Calu3 (cell line): ENCODE data around the gene METTL21C. TPM values are rescaled to one million over a fixed set of nuclear protein-coding genes. Genes with fewer than 3 reads are reported as not detected.

Experiments used
- BruUV-seq: library from RNA; stranded (reverse); fragments of 400-500 nt; replicated peaks from 2 replicates; lab custom pipeline; 2021; lab: Mats Ljungman, UMichigan
- CTCF ChIA-PET: fragments of 300-600 bp; sonication (Branson Sonifier 250); formaldehyde crosslinking; loops from one replicate; lab custom pipeline; 2022; ENCODE audit warnings: antibody characterized with exemption; lab: Charles Lee
- DNase-seq: peaks from one replicate; pipeline ENCODE4 v3.0.0; 2022
- H3K27ac Mint-ChIP-seq: one replicate; pipeline ENCODE4 v1.8.0; 2022; ENCODE audit warnings: mixed read lengths; ENCODE audit not compliant: unreplicated experiment
- H3K27me3 Mint-ChIP-seq: one replicate; pipeline ENCODE4 v1.8.0; 2022; ENCODE audit warnings: mixed read lengths; ENCODE audit not compliant: unreplicated experiment
- H3K36me3 Mint-ChIP-seq: one replicate; pipeline ENCODE4 v1.8.0; 2022; ENCODE audit warnings: mild to moderate bottlenecking, moderate library complexity, mixed read lengths; ENCODE audit not compliant: insufficient read depth, unreplicated experiment
- H3K4me1 Mint-ChIP-seq: one replicate; pipeline ENCODE4 v1.8.0; 2022; ENCODE audit warnings: mild to moderate bottlenecking, low read depth, mixed read lengths; ENCODE audit not compliant: unreplicated experiment
- H3K4me3 Mint-ChIP-seq: one replicate; pipeline ENCODE4 v1.8.0; 2022; ENCODE audit warnings: mild to moderate bottlenecking, low read depth, moderate library complexity, mixed read lengths; ENCODE audit not compliant: unreplicated experiment
- H3K9me3 Mint-ChIP-seq: one replicate; pipeline ENCODE4 v1.8.0; 2022; ENCODE audit warnings: low read depth, mixed read lengths; ENCODE audit not compliant: unreplicated experiment
- CTCF ChIP-seq: fragments of 200-600 bp; IDR thresholded peaks from one replicate; pipeline ENCODE4 v1.8.0; 2022; ENCODE audit warnings: antibody characterized with exemption; ENCODE audit not compliant: unreplicated experiment
- intact Hi-C: fragments of 100-400 bp; cut with micrococcal nuclease; formaldehyde crosslinking; loops from one replicate; pipeline ENCODE4 v1.10.0; 2022; ENCODE audit not compliant: unreplicated experiment
- total RNA-seq: library from RNA; stranded (reverse); gene quantifications from 2 replicates; pipeline ENCODE4 v1.2.3, GENCODE V29; 2022

Gene METTL21C
- total RNA-seq, 1 experiment from 2014 or later = not detected

- no peak for TF ChIP-seq CTCF
- intact Hi-C loops = no loop called here
- Mint-ChIP-seq H3K27me3 (no peaks in the 10 kb centered on the region), H3K4me1 (no peaks in the 10 kb centered on the region), H3K9me3 (no peaks in the 10 kb centered on the region), H3K36me3 (peaks cover 10% of the 10 kb centered on the region), H3K4me3 (no peak overlapping the region), H3K27ac (no peak overlapping the region)
- DNase-seq = no peak
- no TSS peak for BruUV-seq
- CTCF ChIA-PET = no interaction called here
These were observed 15.3 kb downstream of the METTL21C start for GRCh38 chr13:102679449-102680132.

GRCh38 chr13:102678339-102679107, 16.3 kb downstream of the METTL21C start:
- CTCF ChIA-PET = no interaction called here
- Mint-ChIP-seq H3K36me3 (peaks cover 10% of the 10 kb centered on the region), H3K27me3 (no peaks in the 10 kb centered on the region), H3K27ac (no peak overlapping the region), H3K4me3 (no peak overlapping the region), H3K4me1 (no peaks in the 10 kb centered on the region), H3K9me3 (no peaks in the 10 kb centered on the region)
- intact Hi-C loops = no loop called here
- DNase-seq = no peak
- TF ChIP-seq CTCF = no peak
- no TSS peak for BruUV-seq

GRCh38 chr13:102677122-102677521, 17.7 kb downstream of the METTL21C start:
- H3K36me3 Mint-ChIP-seq = peaks cover 10% of the 10 kb centered on the region
- no peak for TF ChIP-seq CTCF
- intact Hi-C loops = no loop called here

DNA sequence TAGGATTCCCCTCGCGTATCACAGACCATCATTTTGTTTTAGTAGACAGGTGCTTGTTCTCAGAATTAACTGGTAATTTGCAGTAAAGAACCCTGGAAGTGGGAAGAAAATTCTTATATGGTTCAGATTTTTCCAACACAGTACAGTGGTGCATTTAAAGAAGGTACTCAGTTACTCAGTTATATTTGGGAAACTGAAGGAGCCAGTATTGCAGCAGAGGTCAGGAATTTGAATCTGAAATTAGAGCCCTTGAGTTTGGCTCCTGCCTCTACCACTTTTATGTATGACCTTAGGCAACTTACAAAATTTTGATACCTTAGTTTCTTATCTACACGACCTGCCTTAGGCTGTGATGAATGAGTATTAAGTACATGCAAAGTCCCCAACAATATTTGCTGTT, 19.7 kb downstream of the METTL21C start:
- Mint-ChIP-seq H3K27ac (no peak overlapping the region), H3K4me3 (no peak overlapping the region), H3K36me3 (peaks cover 10% of the 10 kb centered on the region), H3K4me1 (no peaks in the 10 kb centered on the region), H3K9me3 (no peaks in the 10 kb centered on the region), H3K27me3 (no peaks in the 10 kb centered on the region)
- no peak for TF ChIP-seq CTCF
- BruUV-seq = no TSS peak
- CTCF ChIA-PET = no interaction called here
- intact Hi-C loops = no loop called here
- DNase-seq = no peak

More at GRCh38 chr13:102677122-102677521, 17.7 kb downstream of the METTL21C start:
- no TSS peak for BruUV-seq
- Mint-ChIP-seq H3K4me3 (no peak overlapping the region), H3K27me3 (no peaks in the 10 kb centered on the region), H3K27ac (no peak overlapping the region), H3K9me3 (no peaks in the 10 kb centered on the region), H3K4me1 (no peaks in the 10 kb centered on the region)
- CTCF ChIA-PET = no interaction called here
- DNase-seq = no peak
